ENCODE data around the gene AMIGO1.

Gene AMIGO1

DNA sequence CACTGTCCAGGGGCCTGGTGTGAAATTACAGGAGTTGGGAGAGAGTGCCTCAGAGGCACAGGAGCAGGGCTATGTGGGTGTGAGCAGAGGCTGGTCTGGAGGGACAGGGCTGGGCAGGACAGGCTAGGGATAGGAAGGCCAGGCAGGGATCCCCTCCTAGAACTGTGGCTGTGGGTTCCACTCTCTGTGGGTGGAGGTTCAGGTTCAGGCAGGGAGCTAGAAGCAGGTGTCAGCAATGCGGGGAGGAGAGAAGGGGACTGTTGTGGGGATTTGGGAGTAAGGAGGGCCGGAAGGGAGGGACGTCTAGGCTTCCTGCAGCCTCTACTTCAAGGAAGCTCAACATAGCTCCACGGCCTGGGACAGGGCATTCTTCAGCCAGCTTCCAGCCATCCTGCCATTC lies 21.9 kb upstream of the AMIGO1 start:
- Histone ChIP-seq H3K27ac (ENCODE audit: low read depth, low read length, severe bottlenecking) (no peak overlapping the region), H3K9me3 (ENCODE audit: control insufficient read depth, low read length) (no peaks in the 10 kb centered on the region), H3K4me3 (ENCODE audit: extremely low read depth, insufficient read depth, low read length, poor library complexity, severe bottlenecking) (no peak overlapping the region), H3K36me3 (ENCODE audit: control insufficient read depth, insufficient read depth, low read length) (no peaks in the 10 kb centered on the region), H3K4me1 (ENCODE audit: control insufficient read depth, insufficient read depth, low read length, poor library complexity, severe bottlenecking) (peaks cover 10% of the 10 kb centered on the region)
- 94 to 100% methylated on average over 2 to 3 of the region's 4 CpGs for WGBS, 2 experiments (ENCODE audit: insufficient coverage in 2 of 2)

DNA sequence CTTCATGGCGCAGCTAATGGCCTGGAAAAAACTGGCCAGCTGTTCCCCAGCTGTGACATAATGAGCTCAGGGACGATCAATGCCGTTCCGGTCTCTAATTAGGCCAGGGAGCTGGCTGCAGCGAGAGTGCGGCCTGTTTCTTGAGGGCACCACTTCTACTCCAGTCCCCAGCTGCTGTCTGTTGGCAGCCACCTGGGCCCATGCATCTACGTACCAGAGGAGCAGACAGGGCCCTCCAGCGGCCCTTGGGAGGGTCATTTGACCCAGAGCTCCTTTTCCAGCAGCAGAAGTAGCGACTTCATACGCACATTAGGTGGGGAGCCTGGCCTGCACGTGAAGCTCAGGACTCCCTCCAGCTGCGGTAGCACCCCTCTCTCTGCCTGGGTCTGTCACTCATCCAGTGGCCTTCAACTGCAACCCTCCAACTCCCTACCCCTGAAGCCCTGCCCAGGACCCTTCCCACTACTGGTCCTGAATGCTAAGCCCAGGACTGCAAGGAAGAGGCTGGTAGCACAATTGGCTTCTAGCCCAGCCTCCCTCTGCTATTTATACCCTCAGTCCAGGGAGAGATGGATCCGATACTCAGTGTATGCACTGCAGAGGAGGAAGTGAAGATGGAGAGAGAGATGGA lies 21.0 kb upstream of the AMIGO1 start:
- Histone ChIP-seq H3K4me3 (ENCODE audit: extremely low read depth, insufficient read depth, low read length, poor library complexity, severe bottlenecking) (no peak overlapping the region), H3K4me1 (ENCODE audit: control insufficient read depth, insufficient read depth, low read length, poor library complexity, severe bottlenecking) (peaks cover 10% of the 10 kb centered on the region), H3K9me3 (ENCODE audit: control insufficient read depth, low read length) (no peaks in the 10 kb centered on the region), H3K36me3 (ENCODE audit: control insufficient read depth, insufficient read depth, low read length) (no peaks in the 10 kb centered on the region), H3K27ac (ENCODE audit: low read depth, low read length, severe bottlenecking) (no peak overlapping the region)
- WGBS, 2 experiments (ENCODE audit: insufficient coverage in 2 of 2), result 80 to 93% methylated on average over 12 to 13 of the region's 13 CpGs

DNA sequence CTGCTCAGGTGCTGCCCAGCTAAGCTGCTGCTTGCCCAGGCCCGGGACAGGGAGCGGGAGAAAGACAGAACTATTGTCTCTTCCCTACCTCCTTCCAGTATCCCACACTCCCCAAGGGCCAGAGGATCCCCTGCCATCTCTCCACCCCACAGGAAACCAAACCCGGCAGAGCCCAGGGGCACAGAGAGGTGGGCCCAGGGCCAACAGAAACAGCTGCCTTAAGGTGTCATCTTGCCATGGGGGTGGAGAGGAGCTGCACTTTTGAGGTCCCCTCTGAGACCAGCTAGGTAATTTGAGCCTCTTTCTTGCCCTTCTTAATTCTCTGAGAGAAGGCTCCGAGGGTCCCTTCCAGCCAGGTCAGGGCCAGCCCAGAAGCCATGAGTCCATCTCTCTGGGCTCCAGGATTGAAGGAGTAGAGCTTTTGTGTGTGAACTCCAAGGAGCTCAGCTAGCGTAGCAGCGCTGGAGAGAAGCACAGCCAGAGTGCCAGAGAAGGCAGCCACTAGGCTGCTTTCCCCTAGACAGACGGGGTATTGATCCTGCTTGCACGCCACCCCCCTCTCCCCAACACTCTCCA lies 20.4 kb upstream of the AMIGO1 start:
- Histone ChIP-seq H3K4me1 (ENCODE audit: control insufficient read depth, insufficient read depth, low read length, poor library complexity, severe bottlenecking) (peaks cover 10% of the 10 kb centered on the region), H3K9me3 (ENCODE audit: control insufficient read depth, low read length) (no peaks in the 10 kb centered on the region), H3K27ac (ENCODE audit: low read depth, low read length, severe bottlenecking) (no peak overlapping the region), H3K36me3 (ENCODE audit: control insufficient read depth, insufficient read depth, low read length) (no peaks in the 10 kb centered on the region), H3K4me3 (ENCODE audit: extremely low read depth, insufficient read depth, low read length, poor library complexity, severe bottlenecking) (no peak overlapping the region)
- 83 to 92% methylated on average over 6 of the region's 8 CpGs for WGBS, 2 experiments (ENCODE audit: insufficient coverage in 2 of 2)

GRCh38 chr1:109528712-109529111 lies 19.2 kb upstream of the AMIGO1 start:
- WGBS, 2 experiments (ENCODE audit: insufficient coverage in 2 of 2), result 88 to 100% methylated on average over 3 of the region's 3 CpGs
- H3K4me3 ChIP-seq (ENCODE audit: extremely low read depth, insufficient read depth, low read length, poor library complexity, severe bottlenecking), result no peak overlapping the region
- H3K4me1 ChIP-seq (ENCODE audit: control insufficient read depth, insufficient read depth, low read length, poor library complexity, severe bottlenecking), result peaks cover 10% of the 10 kb centered on the region
- no peaks in the 10 kb centered on the region for H3K9me3 ChIP-seq (ENCODE audit: control insufficient read depth, low read length)
- H3K36me3 ChIP-seq (ENCODE audit: control insufficient read depth, insufficient read depth, low read length), result no peaks in the 10 kb centered on the region
- no peak overlapping the region for H3K27ac ChIP-seq (ENCODE audit: low read depth, low read length, severe bottlenecking)

DNA sequence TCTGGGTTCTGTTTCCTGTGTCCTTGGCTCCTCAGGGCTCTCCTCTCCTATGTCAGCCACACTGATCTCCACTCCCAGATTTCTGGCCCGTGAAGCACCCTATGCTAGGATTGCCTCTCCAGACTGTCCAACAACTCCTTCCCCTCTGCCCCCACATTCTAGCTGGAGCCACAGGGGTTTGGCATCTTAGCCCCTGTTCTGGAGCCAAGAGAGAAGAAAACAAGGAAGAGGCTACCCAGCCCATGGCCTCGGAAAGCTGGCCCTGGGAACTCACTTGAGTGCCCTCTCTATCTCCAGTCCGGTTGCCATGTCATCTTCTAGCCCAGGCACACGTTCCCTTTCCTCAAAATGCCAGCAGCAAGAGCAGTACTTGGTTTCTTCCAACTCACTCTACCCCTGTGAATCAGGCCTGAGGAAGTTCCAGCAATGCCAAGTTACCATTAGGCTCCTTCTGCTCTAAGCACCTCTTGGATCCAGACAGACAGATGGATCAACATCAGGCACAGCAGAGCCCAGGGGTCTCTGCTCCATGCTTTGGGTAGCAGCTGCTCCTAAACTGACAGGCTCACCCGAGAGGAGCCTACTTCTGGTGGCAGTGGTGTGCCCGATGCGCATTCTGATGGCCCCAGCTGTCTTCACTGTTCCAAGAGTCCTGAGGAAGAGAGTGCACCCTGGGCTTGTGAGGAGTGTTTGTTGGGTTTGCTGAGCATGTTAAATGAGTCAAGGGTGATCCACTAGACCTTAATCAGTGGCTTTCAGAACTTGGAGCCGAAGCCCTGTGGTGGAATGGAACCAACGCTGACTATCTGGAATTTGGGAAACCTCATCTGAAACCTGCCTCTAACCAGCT lies 18.5 kb upstream of the AMIGO1 start:
- 86 to 92% methylated on average over 8 to 9 of the region's 9 CpGs for WGBS, 2 experiments (ENCODE audit: insufficient coverage in 2 of 2)
- Histone ChIP-seq H3K4me1 (ENCODE audit: control insufficient read depth, insufficient read depth, low read length, poor library complexity, severe bottlenecking) (peaks cover 10% of the 10 kb centered on the region), H3K9me3 (ENCODE audit: control insufficient read depth, low read length) (no peaks in the 10 kb centered on the region), H3K27ac (ENCODE audit: low read depth, low read length, severe bottlenecking) (no peak overlapping the region), H3K4me3 (ENCODE audit: extremely low read depth, insufficient read depth, low read length, poor library complexity, severe bottlenecking) (no peak overlapping the region), H3K36me3 (ENCODE audit: control insufficient read depth, insufficient read depth, low read length) (no peaks in the 10 kb centered on the region)

DNA sequence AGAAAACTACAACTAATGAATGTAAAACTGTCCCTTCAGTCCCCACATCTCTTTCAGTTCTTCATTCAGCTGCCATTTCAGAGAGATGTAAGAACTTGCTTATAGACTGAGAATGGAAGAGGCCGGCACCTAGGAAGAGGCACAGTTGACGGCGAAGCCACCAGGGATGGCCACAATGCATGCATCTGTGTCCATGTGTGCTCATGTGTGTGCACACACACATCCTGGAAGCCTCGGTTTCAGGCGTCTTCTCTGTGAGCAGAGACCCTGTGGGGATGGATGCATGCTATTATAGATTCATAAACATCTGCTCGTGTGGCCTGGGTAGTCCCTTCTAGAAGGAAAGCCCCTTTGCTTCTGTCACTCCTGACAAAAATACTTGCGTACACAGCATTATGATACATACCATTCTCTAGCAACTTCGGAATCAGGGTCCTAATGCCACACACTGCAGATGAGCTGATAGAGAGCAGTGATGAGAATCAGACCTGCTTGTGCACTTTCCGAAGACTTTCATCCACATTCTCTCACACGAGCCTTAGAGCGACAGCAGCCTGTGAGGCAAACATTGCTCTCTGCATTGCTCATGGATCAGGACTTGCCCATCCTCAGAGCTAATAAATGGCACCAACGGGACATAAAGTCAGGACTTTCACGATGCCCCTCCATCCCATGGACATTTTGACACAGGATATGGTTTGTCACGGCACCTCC lies 17.7 kb upstream of the AMIGO1 start:
- no peaks in the 10 kb centered on the region for H3K9me3 ChIP-seq (ENCODE audit: control insufficient read depth, low read length)
- H3K27ac ChIP-seq (ENCODE audit: low read depth, low read length, severe bottlenecking), result no peak overlapping the region
- H3K4me1 ChIP-seq (ENCODE audit: control insufficient read depth, insufficient read depth, low read length, poor library complexity, severe bottlenecking), result peaks cover 6% of the 10 kb centered on the region
- 88 to 91% methylated on average over 9 to 10 of the region's 14 CpGs for WGBS, 2 experiments (ENCODE audit: insufficient coverage in 2 of 2)
- H3K36me3 ChIP-seq (ENCODE audit: control insufficient read depth, insufficient read depth, low read length), result no peaks in the 10 kb centered on the region
- H3K4me3 ChIP-seq (ENCODE audit: extremely low read depth, insufficient read depth, low read length, poor library complexity, severe bottlenecking), result no peak overlapping the region

DNA sequence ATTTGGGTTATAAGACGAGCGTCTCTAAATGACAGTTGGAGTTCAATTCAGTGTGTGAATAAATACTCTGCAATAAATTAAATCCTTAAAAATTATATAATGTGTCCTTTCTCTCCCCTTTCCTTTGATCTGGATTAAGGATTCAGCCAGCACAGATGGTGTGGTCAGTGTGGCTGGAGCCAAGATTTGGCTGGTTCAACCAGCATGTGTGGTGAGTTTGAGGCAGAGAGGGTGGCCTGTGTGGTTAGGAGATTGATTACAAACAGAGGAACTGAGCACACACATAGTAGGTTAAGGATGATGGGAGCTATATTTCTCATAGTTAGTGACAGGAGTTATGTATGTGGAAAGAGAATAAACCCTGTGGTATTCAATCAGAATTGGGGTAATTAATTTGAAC lies 14.2 kb upstream of the AMIGO1 start:
- Histone ChIP-seq H3K36me3 (ENCODE audit: control insufficient read depth, insufficient read depth, low read length) (no peaks in the 10 kb centered on the region), H3K4me3 (ENCODE audit: extremely low read depth, insufficient read depth, low read length, poor library complexity, severe bottlenecking) (no peak overlapping the region), H3K27ac (ENCODE audit: low read depth, low read length, severe bottlenecking) (no peak overlapping the region), H3K4me1 (ENCODE audit: control insufficient read depth, insufficient read depth, low read length, poor library complexity, severe bottlenecking) (peaks cover 9% of the 10 kb centered on the region), H3K9me3 (ENCODE audit: control insufficient read depth, low read length) (no peaks in the 10 kb centered on the region)
- WGBS, 2 experiments (ENCODE audit: insufficient coverage in 2 of 2), result no CpG with 5 or more reads among the region's 2 CpGs

GRCh38 chr1:109522026-109522425 lies 12.5 kb upstream of the AMIGO1 start:
- 97 to 99% methylated on average over 5 to 6 of the region's 7 CpGs for WGBS, 2 experiments (ENCODE audit: insufficient coverage in 2 of 2)
- no peaks in the 10 kb centered on the region for H3K9me3 ChIP-seq (ENCODE audit: control insufficient read depth, low read length)
- H3K4me3 ChIP-seq (ENCODE audit: extremely low read depth, insufficient read depth, low read length, poor library complexity, severe bottlenecking), result no peak overlapping the region
- H3K4me1 ChIP-seq (ENCODE audit: control insufficient read depth, insufficient read depth, low read length, poor library complexity, severe bottlenecking), result peaks cover 14% of the 10 kb centered on the region
- no peaks in the 10 kb centered on the region for H3K36me3 ChIP-seq (ENCODE audit: control insufficient read depth, insufficient read depth, low read length)
- no peak overlapping the region for H3K27ac ChIP-seq (ENCODE audit: low read depth, low read length, severe bottlenecking)

- Histone ChIP-seq H3K4me1 (ENCODE audit: control insufficient read depth, insufficient read depth, low read length, poor library complexity, severe bottlenecking) (peaks cover 14% of the 10 kb centered on the region), H3K4me3 (ENCODE audit: extremely low read depth, insufficient read depth, low read length, poor library complexity, severe bottlenecking) (no peak overlapping the region), H3K27ac (ENCODE audit: low read depth, low read length, severe bottlenecking) (no peak overlapping the region), H3K9me3 (ENCODE audit: control insufficient read depth, low read length) (no peaks in the 10 kb centered on the region), H3K36me3 (ENCODE audit: control insufficient read depth, insufficient read depth, low read length) (no peaks in the 10 kb centered on the region)
- 78 to 88% methylated on average over 9 to 11 of the region's 14 CpGs for WGBS, 2 experiments (ENCODE audit: insufficient coverage in 2 of 2)
Observed at GRCh38 chr1:109521002-109521951, 11.8 kb upstream of the AMIGO1 start.

DNA sequence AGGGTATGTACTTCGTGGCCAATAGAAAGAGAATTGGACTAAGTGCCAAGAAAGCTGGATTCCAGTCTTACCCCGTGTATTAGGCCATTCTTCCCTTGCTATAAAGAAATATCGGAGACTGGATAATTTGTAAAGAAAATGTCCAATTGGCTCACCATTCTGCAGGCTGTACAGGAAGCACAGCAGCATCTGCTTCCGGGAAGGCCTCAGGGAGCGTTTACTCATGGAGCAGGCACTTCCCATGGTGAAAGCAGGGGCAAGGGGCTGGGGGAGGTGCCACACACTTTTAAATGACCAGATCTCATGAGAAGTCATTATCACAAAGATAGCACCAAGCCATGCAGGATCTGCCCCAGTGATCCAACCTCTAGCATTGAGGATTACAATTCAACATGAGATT lies 7.8 kb upstream of the AMIGO1 start:
- Histone ChIP-seq H3K4me3 (ENCODE audit: extremely low read depth, insufficient read depth, low read length, poor library complexity, severe bottlenecking) (no peak overlapping the region), H3K4me1 (ENCODE audit: control insufficient read depth, insufficient read depth, low read length, poor library complexity, severe bottlenecking) (peaks cover 19% of the 10 kb centered on the region), H3K27ac (ENCODE audit: low read depth, low read length, severe bottlenecking) (no peak overlapping the region), H3K9me3 (ENCODE audit: control insufficient read depth, low read length) (no peaks in the 10 kb centered on the region), H3K36me3 (ENCODE audit: control insufficient read depth, insufficient read depth, low read length) (no peaks in the 10 kb centered on the region)
- WGBS, 2 experiments (ENCODE audit: insufficient coverage in 2 of 2), result 93 to 96% methylated on average over 3 to 4 of the region's 5 CpGs

All from mesodermal cell (in vitro differentiated cells).